Brain microvascular endothelial cell (primary cell): Measurements from ENCODE around the gene KLHL29.

Source experiments
- DNase-seq: peaks from one replicate; pipeline ENCODE4 v3.0.0-alpha.2; 2020
- H3K27ac ChIP-seq: fragments of 250-450 bp; sonication (Bioruptor Pico); 2 replicates; pipeline ENCODE4 v1.5.1; 2020; ENCODE audit warnings: mild to moderate bottlenecking, moderate library complexity
- H3K27me3 ChIP-seq: fragments of 250-450 bp; sonication (Bioruptor Pico); replicated peaks from 2 replicates; pipeline ENCODE4 v1.5.1; 2020; ENCODE audit warnings: mild to moderate bottlenecking
- H3K36me3 ChIP-seq: fragments of 250-450 bp; sonication (Bioruptor Pico); replicated peaks from 2 replicates; pipeline ENCODE4 v1.5.1; 2020; ENCODE audit warnings: mild to moderate bottlenecking
- H3K4me3 ChIP-seq: 2 replicates; pipeline ENCODE4 v1.5.1; 2011; ENCODE audit warnings: low read depth, mild to moderate bottlenecking, control low read depth, low read length, moderate library complexity
- CTCF ChIP-seq: IDR thresholded peaks from 2 replicates; pipeline ENCODE4 v1.5.1; 2011; ENCODE audit warnings: low read depth, mild to moderate bottlenecking, moderate library complexity, low read length, control low read depth, inconsistent platforms; ENCODE audit errors: missing control alignments
- in situ Hi-C: cut with HindIII; loops from 2 replicates; pipeline ENCODE4 v1.10.0; 2017; ENCODE audit warnings: low sequenced_read_pairs, low pct_ligation_motif_present

KLHL29 gene

DNA sequence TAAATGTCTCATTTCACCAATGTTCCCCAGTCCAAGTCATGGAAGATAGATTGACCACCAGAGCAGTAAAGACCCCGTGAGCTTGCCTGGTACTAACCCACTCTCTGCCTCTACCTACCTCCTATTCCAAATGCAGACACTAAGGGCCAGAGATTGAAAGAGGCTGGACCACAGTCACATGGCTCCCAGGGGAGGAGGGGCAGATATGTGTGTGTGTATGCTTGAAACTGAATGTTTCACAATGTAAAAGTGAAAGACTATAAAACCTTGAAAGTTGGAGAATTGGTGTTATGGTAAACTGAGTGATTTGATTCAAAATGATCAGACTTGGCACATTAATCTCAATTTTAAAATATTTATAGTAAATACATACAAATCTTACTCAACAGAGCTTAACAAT lies 21.7 kb upstream of the KLHL29 start:
- in situ Hi-C loops, result no loop called here
- TF ChIP-seq CTCF, result no peak
- no peaks in the 10 kb centered on the region for H3K36me3 ChIP-seq
- no peak for DNase-seq
- H3K27ac ChIP-seq, result no peak overlapping the region
- no peak overlapping the region for H3K4me3 ChIP-seq
- no peaks in the 10 kb centered on the region for H3K27me3 ChIP-seq

DNA sequence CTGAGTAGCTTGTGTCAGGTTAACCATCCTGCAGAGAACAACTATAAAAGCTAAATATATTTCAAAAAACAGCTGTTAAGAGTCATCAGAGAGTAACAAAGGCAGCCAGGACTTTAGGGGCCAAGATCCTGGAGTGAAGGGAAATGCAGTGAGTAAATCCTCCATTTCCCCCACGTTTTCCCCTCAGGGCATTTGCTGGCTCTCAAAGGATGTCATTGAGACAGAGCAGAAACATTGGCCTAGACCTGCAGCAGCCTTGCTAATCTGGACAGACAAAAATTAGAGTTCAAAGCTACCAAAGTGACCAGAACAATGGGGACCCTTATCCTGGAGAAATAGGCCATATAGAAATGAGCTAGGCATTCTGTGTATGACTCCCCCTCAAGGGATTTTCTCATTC lies 21.1 kb upstream of the KLHL29 start:
- in situ Hi-C loops, result no loop called here
- no peak overlapping the region for H3K4me3 ChIP-seq
- H3K36me3 ChIP-seq, result no peaks in the 10 kb centered on the region
- DNase-seq, result no peak
- H3K27me3 ChIP-seq, result no peaks in the 10 kb centered on the region
- no peak overlapping the region for H3K27ac ChIP-seq
- TF ChIP-seq CTCF, result no peak

- H3K27ac ChIP-seq, result no peak overlapping the region
- DNase-seq, result no peak
- in situ Hi-C loops, result no loop called here
- H3K4me3 ChIP-seq, result no peak overlapping the region
- no peaks in the 10 kb centered on the region for H3K36me3 ChIP-seq
- no peak for TF ChIP-seq CTCF
- no peaks in the 10 kb centered on the region for H3K27me3 ChIP-seq
Measured at GRCh38 chr2:23366720-23367119, 18.3 kb upstream of the KLHL29 start.

- no peaks in the 10 kb centered on the region for H3K36me3 ChIP-seq
- DNase-seq, result no peak
- no peak overlapping the region for H3K27ac ChIP-seq
- no peak overlapping the region for H3K4me3 ChIP-seq
- no peak for TF ChIP-seq CTCF
- in situ Hi-C loops, result no loop called here
- no peaks in the 10 kb centered on the region for H3K27me3 ChIP-seq
Measured at GRCh38 chr2:23367760-23368159, 17.2 kb upstream of the KLHL29 start.

GRCh38 chr2:23373666-23374065 lies 11.3 kb upstream of the KLHL29 start:
- in situ Hi-C loops, result no loop called here
- Histone ChIP-seq H3K4me3 (no peak overlapping the region), H3K36me3 (no peaks in the 10 kb centered on the region), H3K27me3 (no peaks in the 10 kb centered on the region), H3K27ac (no peak overlapping the region)
- TF ChIP-seq CTCF, result no peak
- no peak for DNase-seq

GRCh38 chr2:23375448-23375847 lies 9.5 kb upstream of the KLHL29 start:
- H3K27me3 ChIP-seq, result no peaks in the 10 kb centered on the region
- H3K36me3 ChIP-seq, result no peaks in the 10 kb centered on the region
- no peak overlapping the region for H3K4me3 ChIP-seq
- no peak for TF ChIP-seq CTCF
- in situ Hi-C loops, result no loop called here
- no peak for DNase-seq
- H3K27ac ChIP-seq, result no peak overlapping the region
